DMS153 (cell line): Measurements from ENCODE around the gene PRMT2.
"Not testable (repeated sequence)": the region's sequence is repeated elsewhere in the genome, so short reads cannot be mapped to it uniquely, and the experiment has no call there.

Experiments used
- DNase-seq: peaks from one replicate; lab custom pipeline; 2025; lab: John Stamatoyannopoulos, UW

PRMT2 gene

DNA sequence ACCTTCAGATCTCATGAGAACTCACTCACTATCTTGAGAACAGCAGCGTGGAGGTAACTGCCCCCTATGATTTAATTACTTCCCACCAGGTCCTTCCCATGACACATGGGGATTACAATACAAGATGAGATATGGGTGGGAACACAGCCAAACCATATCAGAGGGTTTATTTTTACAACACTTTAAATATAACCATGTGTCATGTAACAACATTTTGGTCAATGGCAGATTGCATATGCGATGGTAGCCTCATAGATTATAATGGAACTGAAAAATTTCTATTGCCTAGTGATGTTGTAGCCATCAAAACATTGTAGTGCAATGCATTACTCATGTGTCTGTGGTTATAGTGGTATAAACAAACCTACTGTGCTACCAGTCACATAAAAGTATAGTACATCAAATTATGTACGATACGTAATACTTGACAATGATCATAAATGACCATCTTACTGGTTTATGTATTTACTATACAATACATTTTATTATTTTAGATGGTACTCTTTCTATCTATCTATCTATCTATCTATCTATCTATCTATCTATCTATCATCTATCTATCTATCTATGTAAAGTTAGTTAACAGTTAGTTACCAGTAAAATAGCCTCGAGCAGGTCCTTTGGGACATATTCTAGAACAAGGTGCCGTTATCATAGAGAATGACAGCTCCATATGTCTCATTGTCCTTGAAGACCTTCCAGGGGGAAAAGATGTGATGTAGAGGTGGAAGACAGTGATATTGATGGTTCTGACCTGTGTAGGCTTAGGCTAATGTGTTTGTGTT is 18.0 kb upstream of the PRMT2 start:
- DNase-seq: no peak

DNA sequence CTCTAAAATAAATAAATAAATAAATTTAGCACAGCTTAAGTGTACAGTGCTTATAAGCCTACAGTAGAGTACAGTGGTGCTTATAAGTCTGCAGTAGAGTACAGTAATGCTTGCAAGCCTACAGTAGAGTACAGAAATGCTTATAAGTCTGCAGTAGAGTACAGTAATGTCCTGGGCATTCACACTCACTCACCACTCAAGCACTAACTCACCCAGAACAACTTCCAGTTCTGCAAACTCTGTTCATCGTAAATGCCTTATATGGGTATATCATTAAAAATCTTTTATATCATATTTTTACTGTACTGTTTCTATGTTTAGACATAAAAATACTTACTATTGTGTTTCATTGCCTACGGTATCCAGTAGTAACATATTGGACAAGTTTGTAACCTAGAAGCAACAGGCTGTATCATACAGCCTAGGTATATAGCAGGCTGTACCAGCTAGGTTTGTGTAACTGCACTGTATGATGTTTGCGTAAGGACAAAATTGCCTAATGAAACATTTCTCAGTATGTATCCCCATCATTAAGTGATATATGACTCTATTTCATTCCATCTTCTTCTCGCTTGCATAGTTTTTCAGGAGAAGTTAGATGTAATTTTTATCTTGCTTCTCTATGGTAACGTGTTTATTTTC is 16.6 kb upstream of the PRMT2 start:
- DNase-seq: no peak

DNA sequence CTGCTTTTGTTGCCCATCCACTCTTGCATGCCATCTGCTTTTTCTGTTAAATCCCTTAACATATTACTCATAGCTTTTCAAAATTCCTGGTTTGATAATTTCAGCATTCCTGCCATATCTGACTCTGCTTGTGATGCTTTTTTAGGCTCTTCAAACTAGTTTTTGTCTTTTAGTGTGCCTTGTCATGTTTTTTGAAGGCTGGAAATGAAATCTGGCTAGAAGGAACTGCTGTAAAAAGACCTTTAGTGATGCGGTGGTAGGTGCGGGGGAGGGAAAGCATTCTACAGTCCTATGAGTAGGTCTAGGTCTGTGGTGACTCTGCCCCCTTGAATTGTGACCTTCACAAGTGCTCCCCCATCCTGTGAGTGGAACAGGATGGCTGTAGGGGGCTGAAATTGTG is 15.6 kb upstream of the PRMT2 start:
- no peak for DNase-seq

DNA sequence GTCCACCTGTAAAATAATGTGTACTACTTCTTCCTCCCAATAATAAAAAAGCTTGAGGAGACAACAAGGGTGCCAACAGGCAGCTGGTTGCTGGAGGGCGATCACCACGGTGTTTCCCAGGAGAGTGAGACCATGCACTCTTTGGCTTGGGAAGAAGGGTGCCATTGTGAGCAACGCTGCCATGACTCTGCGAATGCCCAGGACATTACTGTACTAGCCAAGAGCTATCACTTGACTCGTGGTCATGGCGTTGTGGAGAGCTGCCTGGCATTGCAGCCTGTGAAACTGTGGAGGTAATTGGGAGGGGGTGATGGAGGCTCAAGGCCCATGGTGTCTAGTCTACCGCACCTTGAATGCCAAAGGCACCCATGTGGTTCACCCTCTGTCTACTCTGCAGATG is 14.6 kb upstream of the PRMT2 start:
- no peak for DNase-seq

DNA sequence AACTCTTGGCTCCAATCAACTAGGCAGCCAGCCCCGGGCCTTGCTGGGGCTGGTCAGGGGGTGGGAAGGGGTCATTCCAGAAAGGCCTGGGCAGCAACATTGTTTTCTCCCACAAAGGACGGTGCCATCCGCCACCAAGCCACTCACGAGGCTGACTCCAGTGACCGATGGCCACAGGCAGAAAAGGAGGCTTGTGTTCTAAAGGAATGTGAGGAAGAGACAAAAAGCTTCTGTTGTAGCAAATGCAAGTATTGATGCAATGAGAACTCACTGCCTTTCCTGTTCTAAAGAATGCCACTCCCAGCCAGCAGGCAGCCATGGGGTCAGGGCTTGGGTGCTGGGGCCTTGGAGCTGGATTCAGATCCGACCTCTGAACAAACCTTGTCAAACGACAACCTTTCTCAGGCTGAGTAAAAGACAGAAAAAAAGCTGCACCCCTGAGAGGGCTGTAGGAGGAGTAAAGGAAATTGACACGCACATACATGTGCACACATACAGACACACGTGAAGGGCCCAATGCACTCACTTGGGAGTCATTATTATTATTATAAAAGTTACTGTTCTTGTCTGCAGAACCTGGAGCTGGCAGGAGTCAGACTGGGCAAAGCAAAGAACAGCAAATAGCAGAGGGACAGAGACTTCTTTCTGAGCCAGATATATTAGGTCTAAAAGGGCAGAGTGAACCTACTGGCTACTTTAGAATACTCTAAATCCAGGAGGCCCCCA is 13.9 kb upstream of the PRMT2 start:
- no peak for DNase-seq

DNA sequence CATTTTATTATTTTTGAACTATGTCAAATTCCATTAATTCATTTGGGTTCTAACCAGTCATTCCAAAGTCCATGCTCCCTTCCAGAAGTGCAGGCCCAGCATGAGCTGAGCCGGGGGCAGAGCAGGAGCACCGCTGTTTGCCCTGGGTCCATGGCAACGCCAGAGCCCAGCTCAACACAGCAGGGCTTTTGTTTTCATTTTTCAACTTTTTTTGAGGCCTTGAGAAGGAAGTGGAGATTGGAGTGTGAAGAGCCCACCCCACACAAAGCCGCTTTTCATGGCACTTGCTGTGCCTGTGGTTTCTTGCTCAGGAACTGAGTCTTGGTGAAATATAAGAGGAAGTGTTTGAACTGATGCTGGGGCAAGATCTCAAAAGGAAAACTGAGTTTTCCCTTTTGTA is 13.2 kb upstream of the PRMT2 start:
- DNase-seq: no peak

DNA sequence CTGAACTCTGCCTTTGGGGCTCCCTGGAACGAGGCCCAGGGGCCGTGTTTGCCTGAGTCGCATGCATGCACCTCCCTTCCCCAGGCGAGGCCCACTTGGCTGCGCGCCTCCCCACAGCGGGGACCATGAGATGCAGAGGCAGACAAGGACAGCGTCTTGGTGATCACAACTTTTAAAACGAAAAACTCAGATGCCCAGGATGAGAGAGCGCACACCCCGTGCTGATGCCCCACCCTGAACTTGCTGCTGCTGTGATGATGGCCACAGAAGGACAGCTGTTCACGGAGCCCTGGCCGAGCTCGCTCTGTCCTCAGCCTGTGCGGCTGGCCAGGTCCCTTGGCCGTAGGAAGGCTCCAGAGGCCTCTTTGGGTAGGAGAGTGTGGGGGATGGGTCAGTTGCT is 11.4 kb upstream of the PRMT2 start:
- DNase-seq: no peak

DNA sequence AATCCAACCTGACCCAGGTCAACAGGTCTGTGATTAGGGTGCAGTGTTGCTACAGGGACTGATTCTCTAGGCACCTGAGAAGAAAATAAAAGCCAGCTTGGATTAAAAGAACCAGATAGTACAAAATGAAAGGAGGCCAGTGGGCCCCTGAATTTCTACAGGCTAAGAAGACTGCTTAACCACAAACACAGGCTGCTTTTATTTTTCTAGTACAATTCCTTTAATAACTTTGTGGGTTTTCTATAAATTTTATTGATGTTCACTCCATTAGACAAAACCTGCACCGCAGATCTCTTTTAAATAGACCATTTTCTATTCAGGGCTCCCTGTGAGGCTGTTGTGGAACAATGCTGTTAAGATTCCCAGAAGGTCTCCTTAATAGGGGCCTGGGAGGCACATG is 9.7 kb upstream of the PRMT2 start:
- DNase-seq: no peak

DNA sequence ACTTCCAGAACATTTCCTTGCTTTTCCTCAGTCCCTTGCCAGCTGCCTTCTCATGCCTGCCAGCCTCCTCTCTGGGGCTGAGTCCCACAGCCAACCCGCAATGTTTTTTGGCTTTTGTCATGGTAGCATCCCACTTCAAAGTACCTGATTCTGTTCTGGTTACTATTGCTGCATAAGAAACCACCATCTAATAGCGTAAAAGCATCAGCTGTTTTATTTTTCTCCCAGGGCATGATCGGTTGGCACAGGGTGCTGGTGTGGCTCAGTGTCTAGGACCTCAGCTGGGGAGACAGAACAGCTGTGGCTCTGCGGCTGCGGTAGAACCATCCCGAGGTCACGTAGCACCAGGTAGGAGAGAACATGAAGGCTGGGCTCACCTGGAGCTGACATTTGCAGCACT is 8.9 kb upstream of the PRMT2 start:
- no peak for DNase-seq

DNA sequence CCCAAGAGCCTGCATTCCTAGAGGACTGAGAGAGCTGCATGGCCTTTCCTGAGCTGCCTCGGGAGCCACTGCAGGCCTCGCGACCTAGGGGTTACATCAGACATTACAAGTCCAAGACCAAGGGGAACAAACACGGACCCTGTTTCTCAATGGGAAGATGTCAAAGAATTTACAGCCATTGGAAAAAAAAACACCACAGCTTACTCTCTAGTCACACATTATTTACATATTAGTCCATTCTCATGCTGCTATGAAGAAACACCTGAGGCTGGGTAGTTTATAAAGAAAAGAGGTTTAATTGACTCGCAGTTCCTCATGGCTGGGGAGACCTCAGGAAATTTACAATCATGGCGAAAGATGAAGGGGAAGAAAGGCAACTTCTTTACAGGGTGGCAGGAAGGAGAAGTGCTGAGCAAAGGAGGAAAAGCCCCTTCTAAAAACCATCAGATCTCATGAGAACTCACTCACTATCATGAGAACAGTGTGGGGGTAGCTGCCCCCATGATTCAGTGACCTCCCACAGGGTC is 8.4 kb upstream of the PRMT2 start:
- no peak for DNase-seq

DNA sequence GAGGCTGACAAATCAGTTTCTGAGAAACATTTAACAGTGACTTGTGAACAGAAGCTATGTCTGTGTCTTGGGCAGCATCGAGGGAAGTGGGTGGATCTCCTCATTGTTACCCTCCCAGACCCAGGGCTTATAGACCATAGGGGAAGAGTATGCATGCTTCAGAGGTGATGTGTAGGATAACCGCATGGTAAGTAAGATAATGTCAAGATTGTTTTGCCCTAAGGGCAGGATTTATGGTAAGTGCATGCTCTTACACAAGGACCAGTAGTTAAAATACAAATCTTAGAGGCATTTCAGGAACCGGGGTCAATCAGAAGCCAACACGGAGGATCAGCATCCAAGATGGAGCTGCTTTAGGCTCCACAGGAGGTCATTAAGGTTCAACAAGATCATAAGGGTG is 7.7 kb upstream of the PRMT2 start:
- DNase-seq: no peak

DNA sequence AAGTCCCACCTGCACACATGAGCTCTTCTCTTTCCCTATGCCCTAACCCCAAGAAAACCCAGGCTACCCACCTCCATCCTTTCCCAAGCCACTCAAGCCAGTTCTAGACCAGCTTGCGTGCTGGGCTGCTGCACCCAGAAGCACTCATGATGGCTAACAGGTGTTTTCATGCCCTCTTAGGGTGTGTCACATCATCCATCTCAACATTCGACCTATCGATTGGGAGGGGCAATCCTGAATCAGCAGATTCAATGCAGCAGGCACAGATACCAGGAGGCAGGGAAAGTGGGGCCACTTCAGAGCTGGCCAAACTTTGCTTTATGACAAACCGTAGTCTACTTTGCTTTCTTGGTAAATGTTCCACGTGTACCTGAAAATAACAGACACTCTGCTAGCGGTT is 6.6 kb upstream of the PRMT2 start:
- DNase-seq: no peak

DNA sequence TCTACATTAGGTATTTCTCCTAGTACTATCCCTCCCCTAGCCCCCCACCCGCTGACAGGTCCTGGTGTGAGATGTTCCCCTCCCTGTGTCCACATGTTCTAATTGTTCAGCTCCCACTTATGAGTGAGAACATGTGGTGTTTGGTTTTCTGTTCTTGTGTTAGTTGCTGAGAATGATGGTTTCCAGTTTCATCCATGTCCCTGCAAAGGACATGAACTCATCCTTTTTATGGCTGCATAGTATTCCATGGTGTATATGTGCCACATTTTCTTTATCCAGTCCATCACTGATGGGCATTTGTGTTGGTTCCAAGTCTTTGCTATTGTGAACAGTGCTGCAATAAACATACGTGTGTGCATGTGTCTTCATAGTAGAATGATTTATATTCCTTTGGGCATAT is 4.6 kb upstream of the PRMT2 start:
- not testable (repeated sequence) for DNase-seq

DNA sequence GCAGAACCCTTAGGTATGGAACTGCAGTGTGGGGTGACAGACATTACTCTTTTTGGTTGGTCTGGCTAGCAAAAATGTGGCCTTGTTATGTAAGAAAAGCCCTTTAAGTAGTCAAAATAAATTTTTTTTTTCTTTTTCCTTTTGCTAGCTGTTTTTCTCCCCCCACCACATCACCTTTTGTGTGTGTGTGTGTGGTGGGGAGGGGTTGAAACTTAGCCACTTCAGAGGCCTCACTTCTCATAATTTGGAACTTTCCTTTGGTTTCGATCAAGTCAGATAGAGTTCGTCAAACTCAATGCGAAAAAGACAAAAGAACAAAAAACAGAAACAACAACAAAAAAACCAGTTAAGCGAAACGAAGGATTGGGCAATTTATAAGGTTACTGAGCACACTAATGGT is 1.9 kb upstream of the PRMT2 start:
- no peak for DNase-seq

DNA sequence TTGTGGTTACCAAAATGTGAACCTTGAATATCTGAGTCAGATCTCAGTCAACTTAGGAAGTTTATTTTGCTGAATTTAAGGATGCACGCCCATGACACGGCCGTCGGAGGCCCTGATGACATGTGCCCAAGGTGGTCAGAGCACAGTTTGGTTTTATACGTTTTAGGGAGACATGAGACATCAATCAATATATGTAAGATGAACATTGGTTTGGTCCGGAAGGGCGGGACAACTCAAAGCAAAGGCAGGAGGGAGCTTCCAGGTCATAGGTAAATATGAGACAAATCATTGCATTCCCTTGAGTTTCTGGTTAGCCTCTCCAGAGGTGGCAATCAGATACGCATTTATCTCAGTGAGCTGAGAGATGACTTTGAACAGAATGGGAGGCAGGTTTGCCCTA is 1.0 kb upstream of the PRMT2 start:
- no peak for DNase-seq

DNA sequence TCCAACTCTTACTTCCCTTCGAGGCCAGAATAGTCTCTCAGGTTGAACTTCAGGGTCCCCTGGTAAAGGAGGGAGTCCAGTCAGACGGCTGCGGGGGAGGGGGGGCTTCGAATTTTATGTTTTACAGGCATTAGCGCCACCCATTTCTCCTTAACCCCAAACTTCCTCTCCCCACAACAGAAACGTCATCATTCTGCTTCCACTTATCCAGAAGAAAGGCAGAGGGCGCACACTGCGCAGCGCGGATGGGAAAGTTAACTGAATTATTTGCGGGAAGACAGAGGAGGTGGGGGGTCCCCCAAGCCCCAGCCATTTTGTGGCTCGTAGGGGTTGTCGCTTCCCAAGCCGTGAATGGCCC is 529 bp upstream of the PRMT2 start:
- peak; percentile 81 for DNase-seq

DNA sequence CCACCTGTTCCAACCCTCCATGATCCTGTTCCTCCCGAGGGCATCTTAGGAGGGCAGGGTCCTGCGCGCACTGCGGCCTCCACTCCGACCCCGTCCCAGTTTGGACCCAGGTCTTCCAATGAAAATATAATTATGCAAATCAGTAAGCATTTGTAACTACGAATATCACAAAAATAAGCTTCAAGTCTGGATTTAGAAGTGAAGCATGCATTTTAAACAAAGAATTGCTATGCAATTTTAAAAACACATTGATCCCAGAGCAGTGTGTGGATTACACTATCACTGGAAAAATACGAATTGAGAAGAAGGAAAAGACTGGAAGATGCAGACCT is 673 bp downstream of the PRMT2 start:
- DNase-seq: no peak

DNA sequence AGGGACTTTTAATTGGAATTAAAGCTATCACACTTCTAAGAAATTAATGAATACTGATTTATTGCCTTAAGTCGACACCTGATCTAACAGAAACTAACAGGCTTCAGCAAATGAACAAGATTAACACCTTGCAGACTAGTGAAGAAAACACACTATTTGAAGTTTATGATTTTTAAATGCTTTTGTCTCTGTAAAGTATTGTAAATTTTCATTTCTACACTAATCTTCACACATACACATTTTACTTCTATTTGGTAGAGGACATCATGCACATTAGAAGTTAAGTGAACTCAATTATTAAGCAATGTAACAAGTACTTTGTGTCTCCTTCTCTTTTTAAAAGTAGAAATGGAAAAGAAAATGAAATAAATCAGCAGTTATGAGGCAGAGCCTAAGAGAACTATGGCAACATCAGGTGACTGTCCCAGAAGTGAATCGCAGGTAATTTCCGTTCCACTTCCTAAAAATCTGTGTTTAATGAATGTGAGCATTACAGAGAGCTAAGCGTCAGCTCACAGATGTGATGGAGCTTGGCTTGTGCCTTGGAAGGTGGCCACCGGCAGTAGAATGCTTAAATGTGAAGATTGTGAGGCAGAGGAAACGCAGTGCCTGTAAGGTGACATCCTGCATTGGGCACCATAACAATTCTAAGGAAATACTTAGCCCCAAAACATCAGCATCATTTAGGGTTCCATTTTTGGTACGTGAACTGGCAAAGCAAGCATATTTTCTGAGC is 1.2 kb downstream of the PRMT2 start:
- no peak for DNase-seq

DNA sequence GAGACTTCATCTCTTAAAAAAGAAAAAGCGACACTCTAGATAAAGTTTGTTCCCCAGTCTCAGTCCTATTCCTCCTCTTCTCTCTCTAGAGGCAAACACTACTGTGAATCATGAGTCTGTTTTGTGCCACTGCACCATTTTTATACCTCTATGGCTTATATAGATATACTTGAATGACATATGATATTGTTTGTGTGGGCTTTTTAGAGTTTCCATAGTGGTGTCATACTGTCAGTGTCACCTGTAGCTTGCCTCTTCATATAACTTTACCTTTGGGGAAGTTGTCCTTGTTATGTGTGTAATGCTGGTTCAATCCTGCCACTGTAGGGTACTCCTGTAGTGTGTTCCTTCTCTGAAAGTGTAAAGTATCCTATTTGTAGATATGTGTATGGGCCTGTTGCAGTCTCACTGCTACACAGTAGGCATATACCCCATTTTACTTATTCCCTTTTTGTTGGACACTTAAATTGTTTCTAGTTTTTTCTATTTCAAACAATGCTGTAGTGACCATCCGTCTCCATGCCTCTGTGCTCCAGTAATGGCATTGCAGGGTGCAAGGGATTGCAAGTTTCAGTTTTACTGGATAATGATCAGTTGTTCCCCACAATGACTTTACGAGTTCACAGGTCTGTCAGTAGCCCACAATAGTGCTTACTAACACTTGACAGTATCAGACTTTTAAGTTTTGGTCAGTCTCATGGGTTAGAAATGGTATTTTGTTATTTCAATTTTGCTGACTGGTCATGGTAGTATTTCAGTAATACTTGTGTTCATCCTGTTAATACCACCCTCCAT is 2.7 kb downstream of the PRMT2 start:
- DNase-seq: no peak

DNA sequence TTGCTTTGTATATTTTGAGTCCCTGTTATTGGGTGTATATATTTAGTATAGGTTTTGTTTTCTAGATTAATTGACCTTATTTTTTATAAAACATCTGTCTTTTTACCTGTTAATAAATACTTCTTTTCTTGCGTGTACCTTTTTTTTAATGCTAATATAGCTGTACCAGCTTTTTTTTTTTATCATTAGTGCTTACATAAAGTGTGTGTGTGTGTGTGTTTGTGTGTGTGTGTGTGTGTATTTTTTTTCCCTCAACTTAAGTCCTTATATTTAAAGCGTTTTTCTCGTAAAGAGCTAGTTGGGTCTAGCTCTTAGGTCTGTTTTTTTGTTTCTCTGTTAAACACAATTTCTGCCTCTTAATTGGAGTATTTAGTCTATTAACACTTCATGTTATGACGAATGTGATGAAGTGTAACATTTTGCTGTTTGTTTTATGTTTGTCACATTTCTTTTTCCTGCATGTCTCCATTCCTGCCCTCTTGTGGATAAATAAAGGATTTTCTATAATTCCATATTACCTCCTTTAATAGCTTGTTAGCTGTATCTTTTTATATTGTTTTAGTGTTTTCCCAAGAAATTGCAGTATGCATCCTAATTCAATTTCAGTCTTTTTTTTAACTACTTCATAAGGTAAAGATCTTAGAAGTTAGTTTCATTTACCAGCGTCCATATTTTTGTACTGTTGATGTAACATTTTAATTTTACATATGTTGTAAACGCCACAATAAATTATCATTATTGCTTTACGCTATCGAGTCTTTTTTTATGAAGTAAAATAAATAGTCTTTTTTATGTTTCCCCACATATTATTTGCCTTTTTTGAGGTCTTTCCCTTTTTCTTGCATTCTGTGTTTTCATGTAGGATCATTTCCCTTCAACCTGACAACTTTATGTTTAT is 4.3 kb downstream of the PRMT2 start:
- no peak for DNase-seq

DNA sequence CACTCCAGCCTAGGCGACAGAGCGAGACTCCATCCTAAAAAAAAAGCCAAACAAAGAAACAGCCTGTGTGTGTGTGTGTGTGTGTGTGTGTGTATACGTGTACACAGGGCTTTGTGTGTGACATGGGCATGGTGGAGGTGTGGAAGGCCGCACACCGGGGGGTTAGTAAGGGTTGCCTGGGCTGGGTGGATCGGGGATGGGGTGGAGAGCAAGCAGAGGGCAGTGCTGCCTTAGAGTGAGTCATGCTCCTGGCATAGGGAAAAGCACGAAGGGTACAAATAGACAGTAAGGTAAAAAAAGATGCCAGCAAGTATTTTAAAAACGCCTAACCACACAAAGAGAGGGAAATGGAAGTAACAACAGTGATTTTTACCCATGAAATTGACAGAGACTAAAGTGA is 6.2 kb downstream of the PRMT2 start:
- no peak for DNase-seq
